Hematopoietic multipotent progenitor cell treated with erythropoietin and hydrocortisone succinate and interleukin-3 and kit ligand, for 6 days (in vitro differentiated cells): ENCODE measurements around the gene TFAP2D.

ENCODE experiments used
- DNase-seq: peaks from one replicate; pipeline ENCODE4 v3.0.0-alpha.2; 2015

Gene TFAP2D

GRCh38 chr6:50713226-50713625 is at the start of gene TFAP2D:
Gene TFAP2D (plus strand): TSS chr6:50713526. CDS start chr6:50714056, 530 bp downstream.
- no peak for DNase-seq

- no peak for DNase-seq
These were observed 49.5 kb upstream of the TFAP2D start for GRCh38 chr6:50663806-50664205.

GRCh38 chr6:50666089-50666488 is 47.2 kb upstream of the TFAP2D start:
- no peak for DNase-seq

GRCh38 chr6:50681213-50681824 is 32.0 kb upstream of the TFAP2D start:
- DNase-seq = no peak

GRCh38 chr6:50689210-50689609 is 24.1 kb upstream of the TFAP2D start:
- DNase-seq = no peak

- no peak for DNase-seq
These were observed 21.4 kb upstream of the TFAP2D start for GRCh38 chr6:50691814-50692495.

- no peak for DNase-seq
These were observed 14.8 kb upstream of the TFAP2D start for GRCh38 chr6:50698546-50698945.

GRCh38 chr6:50699051-50699775 is 14.1 kb upstream of the TFAP2D start:
- no peak for DNase-seq

- DNase-seq = no peak
These were observed 6.8 kb upstream of the TFAP2D start for GRCh38 chr6:50706575-50706974.

- DNase-seq = no peak
These were observed 6.1 kb upstream of the TFAP2D start for GRCh38 chr6:50707191-50707590.

GRCh38 chr6:50707652-50708300 is 5.5 kb upstream of the TFAP2D start:
- no peak for DNase-seq

- DNase-seq = no peak
These were observed 4.5 kb upstream of the TFAP2D start for GRCh38 chr6:50708664-50709365.

- no peak for DNase-seq
These were observed 4.0 kb upstream of the TFAP2D start for GRCh38 chr6:50709366-50709734.

- DNase-seq = no peak
These were observed 1.6 kb upstream of the TFAP2D start for GRCh38 chr6:50711686-50712085.

GRCh38 chr6:50712291-50712690 is 1.0 kb upstream of the TFAP2D start:
- DNase-seq = no peak

- no peak for DNase-seq
These were observed 706 bp downstream of the TFAP2D start for GRCh38 chr6:50713977-50714486.

- no peak for DNase-seq
These were observed 1.4 kb downstream of the TFAP2D start for GRCh38 chr6:50714487-50715379.

- no peak for DNase-seq
These were observed 3.7 kb downstream of the TFAP2D start for GRCh38 chr6:50716899-50717509.

GRCh38 chr6:50717734-50718457 is 4.6 kb downstream of the TFAP2D start:
- no peak for DNase-seq

- DNase-seq = no peak
These were observed 5.2 kb downstream of the TFAP2D start for GRCh38 chr6:50718566-50718965.

GRCh38 chr6:50720623-50721022 is 7.3 kb downstream of the TFAP2D start:
- DNase-seq = peak; percentile 44
